8988T (cell line): Measurements from ENCODE around the gene HUS1.
A peak's percentile ranks its signal among the peaks of the same experiment; 100 is the strongest.
"Not testable (repeated sequence)": the region's sequence is repeated elsewhere in the genome, so short reads cannot be mapped to it uniquely, and the experiment has no call there.

Experiments
- DNase-seq: peaks from one replicate; pipeline ENCODE4 v3.0.0; 2011

HUS1 gene

GRCh38 chr7:47943676-47944474 lies 35.5 kb downstream of the HUS1 start:
- DNase-seq = no peak

- not testable (repeated sequence) for DNase-seq
Measured at GRCh38 chr7:47942651-47943050, 36.8 kb downstream of the HUS1 start.

DNA sequence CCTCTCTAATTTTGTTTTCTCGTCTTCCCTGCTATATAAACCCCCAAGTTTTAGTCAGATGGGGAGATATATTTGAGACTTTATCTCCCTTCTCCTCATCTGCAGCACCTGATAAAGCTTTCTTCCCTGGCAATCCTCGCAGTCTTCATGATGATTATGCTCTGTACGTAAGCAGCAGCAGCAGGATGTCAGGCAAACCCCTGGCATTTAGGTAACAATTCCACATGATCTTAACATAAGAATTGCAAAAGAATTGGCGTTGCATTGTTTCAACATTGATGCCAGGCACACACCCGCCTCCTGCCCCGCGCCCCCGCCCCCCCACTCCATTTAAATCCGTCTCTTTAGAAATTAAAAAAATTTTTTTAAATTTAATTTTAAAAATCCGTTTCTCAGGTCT lies 37.3 kb downstream of the HUS1 start:
- no peak for DNase-seq

DNA sequence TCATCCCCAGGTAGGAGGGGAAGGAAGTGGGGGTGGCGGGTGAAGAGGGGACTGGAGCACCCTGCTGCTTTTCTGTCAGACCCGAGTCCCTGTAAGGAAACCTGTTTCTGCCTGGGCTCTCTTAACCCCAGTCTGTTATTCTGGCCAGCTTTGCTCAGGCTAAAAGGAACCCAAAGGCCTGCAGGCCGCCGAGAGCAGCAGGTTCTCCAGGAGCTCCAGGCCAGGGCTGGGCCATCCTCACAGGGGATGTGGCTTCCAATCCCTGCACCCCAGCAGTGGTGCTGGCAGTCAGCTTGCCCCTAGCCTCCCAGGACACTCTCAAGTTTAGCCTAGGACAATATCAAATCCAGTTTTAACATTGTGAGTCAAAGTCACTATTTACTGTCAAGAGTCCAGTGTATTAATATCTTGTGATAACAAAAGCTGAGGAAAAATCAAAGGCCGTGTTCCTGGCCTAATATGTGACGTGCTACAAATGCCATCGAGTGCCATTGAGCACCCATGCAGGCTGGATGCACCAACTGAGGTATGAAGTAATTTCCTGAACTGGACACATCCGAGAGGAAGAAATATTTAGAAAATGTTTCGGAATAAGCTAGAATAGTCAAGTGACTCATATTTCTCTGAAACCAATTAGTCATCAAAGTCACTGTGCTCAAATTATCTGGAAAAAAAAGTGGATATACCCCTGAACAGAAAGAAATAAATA lies 38.1 kb downstream of the HUS1 start:
- peak; percentile 31 for DNase-seq

GRCh38 chr7:47940088-47941013 lies 39.1 kb downstream of the HUS1 start:
- no peak for DNase-seq

- no peak for DNase-seq
Measured at GRCh38 chr7:47939425-47940036, 39.9 kb downstream of the HUS1 start.

GRCh38 chr7:47938574-47939165 lies 40.7 kb downstream of the HUS1 start:
- DNase-seq = no peak

DNA sequence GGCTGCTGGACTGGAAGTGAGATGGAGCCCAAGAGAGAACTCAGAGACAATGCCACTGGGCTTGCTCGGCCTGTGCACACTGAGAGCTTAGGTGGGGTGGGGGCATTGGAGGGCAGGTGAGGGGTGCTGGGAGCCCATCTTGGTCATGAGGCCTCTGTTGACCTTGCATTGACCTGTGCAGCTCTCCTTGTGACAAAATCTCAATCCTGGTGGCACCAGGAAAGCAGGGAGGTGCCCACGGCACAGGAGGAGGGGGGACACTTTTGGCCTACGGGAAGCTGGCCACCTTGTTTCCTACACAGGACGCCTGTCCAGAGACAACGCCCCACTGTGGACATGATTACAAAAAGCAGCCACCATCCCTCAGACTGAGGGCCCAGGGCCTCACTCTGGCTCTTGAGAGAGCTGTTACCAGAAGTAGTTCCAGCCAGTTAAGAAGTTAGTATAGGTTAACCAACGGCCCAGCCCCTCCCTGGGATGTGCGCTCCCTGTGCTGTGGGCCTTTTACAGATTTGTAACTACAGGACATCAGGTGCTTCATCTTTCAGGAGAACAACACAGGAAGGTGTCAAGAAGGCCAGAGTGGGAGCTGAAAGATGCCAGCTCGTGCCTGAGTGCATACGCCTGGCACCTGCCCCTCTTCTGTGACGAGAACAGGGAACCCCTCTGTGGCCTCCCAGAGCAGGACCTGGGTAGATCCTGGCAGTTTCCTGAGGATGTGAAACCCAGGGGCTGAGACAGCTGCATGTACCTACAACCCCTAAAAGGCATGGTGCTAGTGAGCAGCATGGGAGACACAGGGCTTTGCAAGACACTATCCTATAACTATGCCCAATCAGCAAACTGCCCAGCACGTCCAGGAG lies 41.5 kb downstream of the HUS1 start:
- DNase-seq = no peak

DNA sequence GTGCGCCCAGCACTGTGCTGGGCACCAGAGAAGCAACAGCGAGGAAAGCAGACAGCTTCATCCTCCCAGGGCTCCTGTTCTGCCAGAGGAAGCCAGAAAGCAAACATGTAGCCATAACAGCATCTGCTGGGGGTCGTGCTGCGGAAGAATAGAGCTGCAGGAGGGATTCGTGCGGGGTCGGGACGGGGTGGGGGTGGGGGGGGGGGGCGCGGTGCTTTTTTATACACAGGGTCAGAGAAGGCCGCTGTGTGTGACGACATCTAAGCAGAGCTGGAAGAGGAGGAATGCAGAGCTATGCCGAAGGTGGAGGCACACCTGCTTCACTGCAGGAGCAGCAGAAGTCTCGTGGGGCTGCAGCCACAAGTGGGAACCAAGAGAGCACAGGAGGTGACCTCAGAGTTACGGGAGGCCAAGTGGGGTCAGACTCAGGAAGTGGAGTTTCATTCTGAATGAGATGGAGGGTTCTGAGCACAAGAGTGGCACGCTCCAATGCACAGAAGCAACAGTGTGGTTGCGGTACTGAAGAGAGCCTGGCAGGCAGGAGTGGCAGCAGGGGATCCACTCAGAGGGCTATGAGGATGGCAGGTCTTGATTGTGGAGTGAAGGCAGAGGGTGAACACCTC lies 42.2 kb downstream of the HUS1 start:
- no peak for DNase-seq

- no peak for DNase-seq
Measured at GRCh38 chr7:47936323-47936722, 43.1 kb downstream of the HUS1 start.

- no peak for DNase-seq
Measured at GRCh38 chr7:47935336-47935735, 44.1 kb downstream of the HUS1 start.

- no peak for DNase-seq
Measured at GRCh38 chr7:47934831-47935230, 44.6 kb downstream of the HUS1 start.

DNA sequence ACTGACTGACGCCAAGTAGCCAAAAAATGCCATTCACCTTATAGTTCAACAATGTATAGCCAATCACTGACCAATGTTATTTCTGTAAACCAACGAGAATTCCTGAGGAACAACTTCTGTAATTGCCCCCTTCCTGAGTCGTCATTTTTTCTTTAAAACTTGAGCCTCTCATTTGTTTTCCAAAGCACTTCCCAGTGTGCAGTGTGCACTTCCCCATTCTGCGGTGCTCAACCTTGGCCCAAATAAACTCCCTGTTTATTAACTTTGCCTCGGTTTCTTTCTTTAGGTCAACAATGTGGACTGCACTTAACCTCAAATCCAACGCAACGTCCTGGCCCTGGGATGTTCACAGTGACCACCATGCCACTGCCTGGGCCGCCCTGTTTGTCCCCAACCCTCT lies 46.2 kb downstream of the HUS1 start:
- no peak for DNase-seq

- no peak for DNase-seq
Measured at GRCh38 chr7:47932466-47933037, 46.9 kb downstream of the HUS1 start.

DNA sequence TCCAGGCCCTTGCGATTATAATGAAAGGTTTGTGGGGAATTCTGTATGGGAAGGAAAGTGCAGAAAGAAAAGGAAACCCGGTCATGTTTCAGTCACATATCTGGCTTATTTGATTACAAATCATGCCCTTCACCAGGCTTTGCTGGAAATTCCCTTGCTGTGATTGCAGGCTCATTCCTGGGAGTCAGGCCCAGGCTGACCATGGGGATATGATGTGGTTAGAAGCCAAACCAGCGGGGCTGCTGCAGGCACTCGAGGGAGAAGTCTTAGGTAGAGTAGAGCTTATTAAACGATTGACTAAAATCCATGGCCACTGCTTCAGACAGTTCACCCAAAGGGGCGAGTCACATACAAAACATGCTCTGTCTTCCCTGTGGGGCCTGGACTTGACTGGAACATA lies 47.4 kb downstream of the HUS1 start:
- DNase-seq = no peak

- no peak for DNase-seq
Measured at GRCh38 chr7:47931005-47932004, 48.1 kb downstream of the HUS1 start.

GRCh38 chr7:47924266-47924665 lies 55.1 kb downstream of the HUS1 start:
- no peak for DNase-seq

- DNase-seq = not testable (repeated sequence)
Measured at GRCh38 chr7:47923081-47923875, 56.1 kb downstream of the HUS1 start.
